ENCODE measurements around the gene PNPT1. TPM values are rescaled to one million over a fixed set of nuclear protein-coding genes. Genes with fewer than 3 reads are reported as not detected.
A peak's percentile ranks its signal among the peaks of the same experiment; 100 is the strongest.
"Not testable (repeated sequence)": the region's sequence is repeated elsewhere in the genome, so short reads cannot be mapped to it uniquely, and the experiment has no call there.

PNPT1 gene
- total RNA-seq (10 to 100 TPM; 23.1 to 27.1 TPM), polyA plus RNA-seq (ENCODE audit: insufficient read length in 6 of 6) (10 to 100 TPM; 20.3 to 28.0 (median 26.0) TPM)
- long read RNA-seq, donor 1, full-length matches to known transcripts: 2 of 2 reads
- long read RNA-seq, donor 1, partial matches to known transcripts: 0 of 2 reads
- long read RNA-seq, donor 1, other reads (novel, unspliced or antisense): 0 of 2 reads
- long read RNA-seq, donor 2, full-length matches to known transcripts: 2 of 2 reads
- long read RNA-seq, donor 2, partial matches to known transcripts: 0 of 2 reads
- long read RNA-seq, donor 2, other reads (novel, unspliced or antisense): 0 of 2 reads
- long read RNA-seq, donor 3, full-length matches to known transcripts: 2 of 2 reads
- long read RNA-seq, donor 3, partial matches to known transcripts: 0 of 2 reads
- long read RNA-seq, donor 3, other reads (novel, unspliced or antisense): 0 of 2 reads
- long read RNA-seq, donor 4, full-length matches to known transcripts: 4 of 9 reads
- long read RNA-seq, donor 4, partial matches to known transcripts: 4 of 9 reads
- long read RNA-seq, donor 4, other reads (novel, unspliced or antisense): 1 of 9 reads
- long read RNA-seq, donor 5, full-length matches to known transcripts: 1 of 1 reads
- long read RNA-seq, donor 5, partial matches to known transcripts: 0 of 1 reads
- long read RNA-seq, donor 5, other reads (novel, unspliced or antisense): 0 of 1 reads
- long read RNA-seq, donor 6, full-length matches to known transcripts: 3 of 12 reads
- long read RNA-seq, donor 6, partial matches to known transcripts: 9 of 12 reads
- long read RNA-seq, donor 6, other reads (novel, unspliced or antisense): 0 of 12 reads
- long read RNA-seq, donor 7, full-length matches to known transcripts: 1 of 1 reads
- long read RNA-seq, donor 7, partial matches to known transcripts: 0 of 1 reads
- long read RNA-seq, donor 7, other reads (novel, unspliced or antisense): 0 of 1 reads
- long read RNA-seq, donor 8, full-length matches to known transcripts: 4 of 9 reads
- long read RNA-seq, donor 8, partial matches to known transcripts: 5 of 9 reads
- long read RNA-seq, donor 8, other reads (novel, unspliced or antisense): 0 of 9 reads
- long read RNA-seq, donor 9: 0 reads
- long read RNA-seq, donor 10, partial matches to known transcripts: 0 of 2 reads
- long read RNA-seq, donor 10, other reads (novel, unspliced or antisense): 2 of 2 reads
- long read RNA-seq, donor 11, partial matches to known transcripts: 6 of 6 reads
- long read RNA-seq, donor 11, other reads (novel, unspliced or antisense): 0 of 6 reads
- long read RNA-seq, donor 12, full-length matches to known transcripts: 1 of 1 reads
- long read RNA-seq, donor 12, partial matches to known transcripts: 0 of 1 reads
- long read RNA-seq, donor 12, other reads (novel, unspliced or antisense): 0 of 1 reads

GRCh38 chr2:55693181-55694125 is at the start of gene PNPT1:
Gene PNPT1 (minus strand): TSS chr2:55693844. CDS start chr2:55693823, 21 bp downstream.
- TF ChIP-seq, protein P1, sequence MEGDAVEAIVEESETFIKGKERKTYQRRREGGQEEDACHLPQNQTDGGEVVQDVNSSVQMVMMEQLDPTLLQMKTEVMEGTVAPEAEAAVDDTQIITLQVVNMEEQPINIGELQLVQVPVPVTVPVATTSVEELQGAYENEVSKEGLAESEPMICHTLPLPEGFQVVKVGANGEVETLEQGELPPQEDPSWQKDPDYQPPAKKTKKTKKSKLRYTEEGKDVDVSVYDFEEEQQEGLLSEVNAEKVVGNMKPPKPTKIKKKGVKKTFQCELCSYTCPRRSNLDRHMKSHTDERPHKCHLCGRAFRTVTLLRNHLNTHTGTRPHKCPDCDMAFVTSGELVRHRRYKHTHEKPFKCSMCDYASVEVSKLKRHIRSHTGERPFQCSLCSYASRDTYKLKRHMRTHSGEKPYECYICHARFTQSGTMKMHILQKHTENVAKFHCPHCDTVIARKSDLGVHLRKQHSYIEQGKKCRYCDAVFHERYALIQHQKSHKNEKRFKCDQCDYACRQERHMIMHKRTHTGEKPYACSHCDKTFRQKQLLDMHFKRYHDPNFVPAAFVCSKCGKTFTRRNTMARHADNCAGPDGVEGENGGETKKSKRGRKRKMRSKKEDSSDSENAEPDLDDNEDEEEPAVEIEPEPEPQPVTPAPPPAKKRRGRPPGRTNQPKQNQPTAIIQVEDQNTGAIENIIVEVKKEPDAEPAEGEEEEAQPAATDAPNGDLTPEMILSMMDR (IDR thresholded peaks at IDR 0.05): no peak
- peak within 1 kb of the TSS; percentile 87 to 89 for H3K4me3 ChIP-seq
- H3K36me3 ChIP-seq: no peaks in the 10 kb centered on the region
- H3K27ac ChIP-seq: peak within 1 kb of the TSS in 1 of 2 donors; percentile 46
- H3K27me3 ChIP-seq: peaks cover 0 to 4% of the 10 kb centered on the region in 2 donors
- ATAC-seq: peak; percentile 100
- intact Hi-C loops (cut with DNase I): no loop called here
- H3K4me1 ChIP-seq: peaks cover 0 to 15% of the 10 kb centered on the region in 2 donors
- H3K9me3 ChIP-seq: no peaks in the 10 kb centered on the region
- DNase-seq: peak; percentile 90 to 97 (median 95)

DNA sequence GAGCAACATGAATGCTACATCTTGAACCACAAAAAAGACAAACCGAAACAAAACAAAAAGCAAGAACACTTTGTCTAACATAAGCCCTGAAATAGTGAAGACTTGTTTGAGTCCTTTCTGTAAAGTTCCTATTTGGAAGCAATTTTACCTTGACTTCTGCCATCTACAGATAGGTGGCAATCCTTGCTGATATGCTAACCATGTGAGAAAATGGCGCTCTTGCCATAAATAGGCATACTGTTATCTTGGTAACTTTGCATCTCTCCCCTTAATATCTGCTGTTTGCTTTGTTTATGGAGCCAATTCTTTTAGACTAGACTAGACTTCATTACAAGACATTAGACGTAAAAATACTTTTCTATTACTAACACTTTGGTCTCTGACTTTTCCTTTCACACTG is 49.4 kb upstream of the PNPT1 start:
- Histone ChIP-seq H3K36me3 (no peaks in the 10 kb centered on the region), H3K9me3 (no peaks in the 10 kb centered on the region), H3K4me1 (no peaks in the 10 kb centered on the region), H3K27ac (no peak overlapping the region), H3K27me3 (no peaks in the 10 kb centered on the region), H3K4me3 (no peak overlapping the region)
- DNase-seq: no peak
- intact Hi-C loops (cut with DNase I): no loop called here
- TF ChIP-seq, protein P1 (IDR thresholded peaks at IDR 0.05): no peak
- no peak for ATAC-seq

DNA sequence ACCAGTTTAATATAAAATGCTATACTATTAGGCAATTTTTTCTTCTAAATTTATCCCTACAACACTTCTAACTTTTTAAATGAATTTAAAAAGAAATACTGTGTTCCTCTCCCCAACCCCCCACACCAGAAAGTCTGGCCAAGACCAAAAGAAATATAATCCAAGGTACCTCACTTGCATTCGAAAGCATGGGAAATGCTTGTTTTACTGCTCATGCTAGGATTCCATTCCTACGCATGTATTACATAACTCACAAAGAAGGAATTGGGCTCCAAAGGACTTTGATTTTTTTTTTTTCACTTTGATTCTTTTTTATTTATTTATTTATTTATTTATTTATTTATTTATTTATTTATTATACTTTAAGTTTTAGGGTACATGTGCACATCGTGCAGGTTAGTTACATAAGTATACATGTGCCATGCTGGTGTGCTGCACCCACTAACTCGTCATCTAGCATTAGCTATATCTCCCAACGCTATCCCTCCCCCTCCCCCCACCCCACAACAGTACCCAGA is 42.4 kb upstream of the PNPT1 start:
- H3K4me3 ChIP-seq; ATAC-seq; H3K27me3 ChIP-seq; intact Hi-C loops (cut with DNase I); DNase-seq; H3K27ac ChIP-seq; H3K9me3 ChIP-seq; H3K4me1 ChIP-seq; H3K36me3 ChIP-seq: not testable (repeated sequence)

DNA sequence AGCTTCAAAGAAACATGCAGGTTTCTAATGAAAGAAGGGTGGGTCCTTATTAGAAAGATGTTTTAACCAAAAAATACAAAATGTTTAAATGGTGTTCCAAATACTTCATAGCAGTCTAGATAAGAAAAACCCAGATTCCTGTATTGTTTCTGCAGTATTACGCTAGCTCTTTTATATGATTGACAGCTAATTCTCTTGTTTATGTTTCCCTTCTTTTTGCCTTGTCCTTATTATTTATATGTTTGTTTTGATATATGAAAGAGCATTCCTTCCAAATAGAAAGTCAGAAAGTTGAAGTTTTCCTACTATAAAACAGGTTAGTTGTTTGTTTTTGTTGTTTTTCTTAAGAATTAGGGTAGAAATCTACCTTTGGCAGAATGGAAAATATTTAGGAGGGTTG is 41.1 kb upstream of the PNPT1 start:
- Histone ChIP-seq H3K27ac (no peak overlapping the region), H3K36me3 (no peaks in the 10 kb centered on the region), H3K4me3 (no peak overlapping the region), H3K9me3 (no peaks in the 10 kb centered on the region), H3K27me3 (no peaks in the 10 kb centered on the region), H3K4me1 (no peaks in the 10 kb centered on the region)
- intact Hi-C loops (cut with DNase I): no loop called here
- no peak for DNase-seq
- TF ChIP-seq, protein P1 (IDR thresholded peaks at IDR 0.05): no peak
- no peak for ATAC-seq

Data from left lung (tissue), 14 donors.